GM12878 (cell line): ENCODE measurements around the gene SLC16A9. TPM values are rescaled to one million over a fixed set of nuclear protein-coding genes. Genes with fewer than 3 reads are reported as not detected.

Experiments
- ATAC-seq: fragments of 200-7000 bp; cut with Tn5 transposase; 3 replicates; pipeline ENCODE4 v1.9.1; 2020; ENCODE audit warnings: mild to moderate bottlenecking, moderate library complexity
- BruUV-seq: library from RNA; stranded (reverse); fragments of 400-500 nt; replicated peaks from 2 replicates; lab custom pipeline; 2021; lab: Mats Ljungman, UMichigan
- CTCF ChIA-PET: fragments of 300-600 bp; sonication (Branson Sonifier 250); formaldehyde crosslinking; extraction: SDS; loops from one replicate; lab custom pipeline; 2021; ENCODE audit warnings: inconsistent platforms; lab: Yijun Ruan, JAX
- POLR2A ChIA-PET: fragments of 350-600 bp; formaldehyde crosslinking; extraction: SDS; loops from one replicate; lab custom pipeline; 2021; ENCODE audit warnings: inconsistent platforms; lab: Charles Lee
- RAD21 ChIA-PET: fragments of 300-600 bp; sonication (Branson Sonifier 250); formaldehyde crosslinking; loops from one replicate; lab custom pipeline; 2023; ENCODE audit warnings: antibody characterized with exemption; ENCODE audit not compliant: unreplicated experiment; lab: Charles Lee
- SMC1A ChIA-PET: fragments of 300-600 bp; sonication (Branson Sonifier 250); formaldehyde crosslinking; loops from one replicate; lab custom pipeline; 2023; ENCODE audit not compliant: unreplicated experiment, uncharacterized antibody; lab: Charles Lee
- DNase-seq: peaks from one replicate; pipeline ENCODE4 v3.0.0-alpha.2; 2011; ENCODE audit warnings: low read depth, low spot score
- FAIRE-seq: peaks from 3 replicates; lab custom pipeline; 2011; peaks lifted over from hg19 to GRCh38; lab: Jason Lieb, UNC
- H2AFZ ChIP-seq: 2 replicates; pipeline ENCODE4 v1.6.0; 2011; ENCODE audit warnings: low read depth, low read length, control low read depth; ENCODE audit not compliant: control insufficient read depth
- H3K27ac ChIP-seq: 2 replicates; pipeline ENCODE4 v1.5.1; 2011; ENCODE audit warnings: control low read depth; ENCODE audit not compliant: control insufficient read depth, insufficient read depth
- H3K27me3 ChIP-seq, 2 experiments: replicated peaks in 1 of 2; 2 replicates each; pipeline versions ENCODE4 v1.6.0 to v1.6.1; 2011; ENCODE audit warnings: low read length in 1 of 2; ENCODE audit not compliant: control insufficient read depth in 2 of 2, insufficient read depth in 2 of 2
- H3K36me3 ChIP-seq, 2 experiments: 2 replicates each; pipeline ENCODE4 v1.5.1; 2011; ENCODE audit warnings: low read length in 1 of 2; ENCODE audit not compliant: control insufficient read depth in 2 of 2, insufficient read depth in 2 of 2
- H3K4me1 ChIP-seq: 2 replicates; pipeline ENCODE4 v1.6.1; 2011; ENCODE audit warnings: mild to moderate bottlenecking, low read length, moderate library complexity, mixed read lengths; ENCODE audit not compliant: control insufficient read depth, insufficient read depth
- H3K4me2 ChIP-seq: 2 replicates; pipeline ENCODE4 v1.6.0; 2011; ENCODE audit warnings: control low read depth; ENCODE audit not compliant: control insufficient read depth, insufficient read depth
- H3K4me3 ChIP-seq: fragments of 200-600 bp; sonication (generic); 2 replicates; pipeline ENCODE4 v1.5.1; 2016
- H3K79me2 ChIP-seq: 2 replicates; pipeline ENCODE4 v1.6.0; 2011; ENCODE audit warnings: low read length; ENCODE audit not compliant: control insufficient read depth, insufficient read depth
- H3K9ac ChIP-seq: 2 replicates; pipeline ENCODE4 v1.8.0; 2011; ENCODE audit warnings: low read length, control low read depth, mixed read lengths; ENCODE audit not compliant: control insufficient read depth, insufficient read depth
- H3K9me3 ChIP-seq: replicated peaks from 3 replicates; pipeline ENCODE4 v1.5.1; 2011; ENCODE audit warnings: mild to moderate bottlenecking, low read length; ENCODE audit not compliant: control insufficient read depth, insufficient read depth
- H4K20me1 ChIP-seq: 2 replicates; pipeline ENCODE4 v1.6.0; 2011; ENCODE audit not compliant: control insufficient read depth, insufficient read depth
- BCL11A ChIP-seq: IDR thresholded peaks from 2 replicates; pipeline ENCODE4 v1.6.1; 2011; ENCODE audit warnings: low read depth, low read length
- CHD1 ChIP-seq: IDR thresholded peaks from 2 replicates; pipeline ENCODE4 v1.6.1; 2012; ENCODE audit warnings: low read depth, low read length, improper control_type of control experiment
- DPF2 ChIP-seq: fragments of 450-650 bp; IDR thresholded peaks from 2 replicates; pipeline ENCODE4 v1.6.1; 2017; ENCODE audit warnings: mild to moderate bottlenecking
- EED ChIP-seq: sonication (generic); IDR thresholded peaks from 2 replicates; pipeline ENCODE4 v1.6.1; 2016; ENCODE audit warnings: antibody characterized with exemption, low read depth
- EGR1 ChIP-seq, 2 experiments: IDR thresholded peaks; 1 replicate in 1 of 2; 2 replicates in 1 of 2; pipeline ENCODE4 v1.6.1; 2011 to 2012; ENCODE audit warnings: low read depth in 2 of 2, low read length in 2 of 2, borderline replicate concordance in 1 of 2, mild to moderate bottlenecking in 1 of 2, moderate library complexity in 1 of 2
- FOXM1 ChIP-seq: IDR thresholded peaks from 2 replicates; pipeline ENCODE4 v1.6.1; 2012; ENCODE audit warnings: low read depth, mild to moderate bottlenecking, inconsistent platforms, low read length, moderate library complexity
- HDAC6 ChIP-seq: fragments of 200-600 bp; sonication (generic); IDR thresholded peaks from one replicate; pipeline ENCODE4 v1.8.0; 2017; ENCODE audit warnings: antibody characterized with exemption; ENCODE audit not compliant: unreplicated experiment
- HSF1 ChIP-seq: fragments of 150-350 bp; IDR thresholded peaks from 2 replicates; pipeline ENCODE4 v1.6.1; 2014; ENCODE audit warnings: mild to moderate bottlenecking, low read depth, low read length
- IKZF1 ChIP-seq: fragments of 450-650 bp; conservative IDR thresholded peaks from 2 replicates; pipeline ENCODE4 v1.6.1; 2017; ENCODE audit warnings: antibody characterized with exemption, mild to moderate bottlenecking
- MEF2A ChIP-seq: IDR thresholded peaks from 2 replicates; pipeline ENCODE4 v1.6.1; 2011; ENCODE audit warnings: low read depth, mild to moderate bottlenecking, low read length, moderate library complexity; ENCODE audit not compliant: insufficient read depth
- MYC ChIP-seq: IDR thresholded peaks from 2 replicates; pipeline ENCODE4 v1.6.1; 2011; ENCODE audit warnings: mild to moderate bottlenecking, low read length, moderate library complexity, inconsistent platforms; ENCODE audit not compliant: insufficient read depth, insufficient replicate concordance, insufficient read length, severe bottlenecking
- NFXL1 ChIP-seq: fragments of 450-650 bp; IDR thresholded peaks from 2 replicates; pipeline ENCODE4 v1.6.1; 2017; ENCODE audit warnings: antibody characterized with exemption, mild to moderate bottlenecking, borderline replicate concordance
- NFYB ChIP-seq: IDR thresholded peaks from 2 replicates; pipeline ENCODE4 v1.6.1; 2011; ENCODE audit warnings: low read depth, mild to moderate bottlenecking, low read length, improper control_type of control experiment, moderate library complexity; ENCODE audit not compliant: insufficient read depth
- POLR2AphosphoS5 ChIP-seq: IDR thresholded peaks from 2 replicates; pipeline ENCODE4 v1.6.1; 2011; ENCODE audit warnings: mild to moderate bottlenecking, low read length, inconsistent platforms
- RELB ChIP-seq: fragments of 450-650 bp; IDR thresholded peaks from 2 replicates; pipeline ENCODE4 v1.6.1; 2017; ENCODE audit warnings: low read depth, mild to moderate bottlenecking, moderate library complexity
- STAT1 ChIP-seq: fragments of 450-650 bp; conservative IDR thresholded peaks from 2 replicates; pipeline ENCODE4 v1.6.1; 2014; ENCODE audit warnings: antibody characterized with exemption, mild to moderate bottlenecking
- TCF3 ChIP-seq: IDR thresholded peaks from 2 replicates; pipeline ENCODE4 v1.6.1; 2012; ENCODE audit warnings: low read depth, mild to moderate bottlenecking, low read length, borderline replicate concordance; ENCODE audit not compliant: insufficient read depth
- ZNF24 ChIP-seq: fragments of 450-650 bp; IDR thresholded peaks from 2 replicates; pipeline ENCODE4 v1.6.1; 2017; ENCODE audit warnings: antibody characterized with exemption, mild to moderate bottlenecking
- ZSCAN29 ChIP-seq: fragments of 450-650 bp; IDR thresholded peaks from 2 replicates; pipeline ENCODE4 v1.6.1; 2017; ENCODE audit warnings: mild to moderate bottlenecking, moderate library complexity
- ZZZ3 ChIP-seq: IDR thresholded peaks from 2 replicates; pipeline ENCODE4 v1.6.1; 2011; ENCODE audit warnings: low read depth; ENCODE audit not compliant: control insufficient read depth, insufficient read length
- WGBS: methylation state at CpG from one replicate; pipeline ENCODE4 v1.1.6; 2016; ENCODE audit warnings: low lambda C conversion rate; ENCODE audit not compliant: insufficient replicate concordance, insufficient coverage; ENCODE audit errors: missing lambda C conversion rate; 5-methylcytosine and 5-hydroxymethylcytosine counted together
- in situ Hi-C: fragments of 300-500 bp; cut with MboI; formaldehyde crosslinking; loops from 9 replicates; pipeline ENCODE4 v1.14.3; 2018; ENCODE audit warnings: mixed read lengths
- intact Hi-C: fragments of 100-400 bp; cut with micrococcal nuclease; formaldehyde crosslinking; loops from one replicate; pipeline ENCODE4 v1.14.2; 2022; ENCODE audit not compliant: unreplicated experiment
- polyA plus RNA-seq, 11 experiments: library from polyadenylated mRNA; depleted of rRNA in 4 of 11; unstranded in 6 of 11; stranded (reverse) in 5 of 11; fragments of >200 nt; fragmentation: Nextera tagmentation in 4 of 11; fragmentation: Illumina TruSeq in 1 of 11; extraction: Ambion mirVana in 4 of 11; extraction: Trizol in 1 of 11; gene quantifications; 1 replicate in 1 of 11; 2 replicates in 10 of 11; pipeline versions ENCODE4 v1.2.1 to v1.2.3, GENCODE V29; 2011 to 2016; ENCODE audit warnings: inconsistent platforms in 2 of 11, missing spikeins in 2 of 11, low read depth in 1 of 11
- total RNA-seq, 4 experiments: library from RNA; depleted of rRNA in 3 of 4; stranded (reverse); fragments of >200 nt in 3 of 4; fragmentation: Illumina TruSeq in 1 of 4; extraction: Trizol in 1 of 4; gene quantifications; 2 replicates each; pipeline versions ENCODE4 v1.2.1 to v1.2.3, GENCODE V29; 2013 to 2021

SLC16A9 gene
- total and polyA plus RNA-seq, 10 of the 15 experiments (the other 5 are each of a cell fraction or from before 2014, with no cell fraction given) = 0.86 to 6.2 (median 4.3) TPM

GRCh38 chr10:59734014-59734462, 24.4 kb upstream of the SLC16A9 start:
- CTCF ChIA-PET = no interaction called here
- ATAC-seq = no peak
- H3K9me3 ChIP-seq = no peaks in the 10 kb centered on the region
- no peak overlapping the region for H3K27ac ChIP-seq
- TF ChIP-seq POLR2AphosphoS5 = no peak
- TF ChIP-seq ZNF24 = no peak
- TF ChIP-seq NFXL1 = no peak
- TF ChIP-seq NFYB = no peak
- no peak for TF ChIP-seq RELB
- TF ChIP-seq IKZF1 = no peak
- TF ChIP-seq EGR1 (IDR thresholded peaks at IDR 0.05; ENCODE audit: borderline replicate concordance in 1 of 2, low read depth in 2 of 2, low read length in 2 of 2) = no peak
- TF ChIP-seq CHD1 = no peak
- no peak for TF ChIP-seq HSF1
- no peak for TF ChIP-seq HDAC6
- no peak for TF ChIP-seq STAT1
- no peak for TF ChIP-seq BCL11A
- TF ChIP-seq FOXM1 = no peak
- no peak for TF ChIP-seq MYC
- no peak for TF ChIP-seq DPF2
- no peak for TF ChIP-seq TCF3
- no peak for TF ChIP-seq EED
- no peak for TF ChIP-seq ZSCAN29
- no peak for TF ChIP-seq ZZZ3
- no peak for TF ChIP-seq MEF2A
- no peak overlapping the region for H3K9ac ChIP-seq
- no peak overlapping the region for H3K4me2 ChIP-seq
- no peak for FAIRE-seq
- H3K27me3 ChIP-seq = no peaks in the 10 kb centered on the region
- intact Hi-C loops (no loop called here), in situ Hi-C loops (no loop called here)
- RAD21 ChIA-PET = no interaction called here
- no TSS peak for BruUV-seq
- H2AFZ ChIP-seq = no peak overlapping the region
- H3K36me3 ChIP-seq = no peaks in the 10 kb centered on the region
- POLR2A ChIA-PET = no interaction called here
- no peak for DNase-seq
- no peaks in the 10 kb centered on the region for H3K79me2 ChIP-seq
- SMC1A ChIA-PET = interaction anchor here (0.7 to 1.4 kb wide), 3 partner anchors 64 to 177 kb away, joined by 3 read pairs; no protein-coding TSS in a partner anchor
- H4K20me1 ChIP-seq = no peaks in the 10 kb centered on the region
- no peaks in the 10 kb centered on the region for H3K4me1 ChIP-seq
- WGBS = 39% methylated on average over 3 of the region's 3 CpGs
- no peak overlapping the region for H3K4me3 ChIP-seq
